Lung (tissue), 16 donors: Measurements from ENCODE around the gene CCDC43. TPM values are rescaled to one million over a fixed set of nuclear protein-coding genes. Genes with fewer than 3 reads are reported as not detected.
A peak's percentile ranks its signal among the peaks of the same experiment; 100 is the strongest.

Experiments
- ATAC-seq: fragments of 200-7000 bp; cut with Tn5 transposase; one replicate; pipeline ENCODE4 v1.9.1; 2020; ENCODE audit warnings: moderate number of reproducible peaks; ENCODE audit not compliant: insufficient read depth, low FRiP score
- DNase-seq, 3 donors: peaks; one replicate each; pipeline ENCODE4 v3.0.0-alpha.2; 2013 to 2017
- H3K27ac ChIP-seq, 2 donors: one replicate each; pipeline ENCODE4 v1.5.1; 2013; ENCODE audit warnings: mild to moderate bottlenecking in 2 of 2, moderate library complexity in 2 of 2, control low read depth in 1 of 2, inconsistent platforms in 1 of 2, low read depth in 1 of 2, low read length in 1 of 2
- H3K27me3 ChIP-seq, 3 donors: one replicate each; pipeline ENCODE4 v1.5.1; 2013; ENCODE audit warnings: low read length in 2 of 3; ENCODE audit not compliant: control insufficient read depth in 3 of 3, insufficient read depth in 3 of 3
- H3K36me3 ChIP-seq, 4 donors: one replicate each; pipeline ENCODE4 v1.5.1; 2013; ENCODE audit warnings: low read length in 4 of 4, mild to moderate bottlenecking in 1 of 4, moderate library complexity in 1 of 4; ENCODE audit not compliant: control insufficient read depth in 4 of 4, insufficient read depth in 4 of 4
- H3K4me1 ChIP-seq, 5 donors: one replicate each; pipeline ENCODE4 v1.5.1; 2013; ENCODE audit warnings: low read length in 5 of 5, mild to moderate bottlenecking in 2 of 5, moderate library complexity in 1 of 5; ENCODE audit not compliant: control insufficient read depth in 5 of 5, insufficient read depth in 5 of 5
- H3K4me3 ChIP-seq: one replicate; pipeline ENCODE4 v1.5.1; 2013; ENCODE audit warnings: mild to moderate bottlenecking, control low read depth, moderate library complexity
- H3K9ac ChIP-seq, 2 donors: one replicate each; pipeline ENCODE4 v1.5.1; 2013; ENCODE audit warnings: low read length in 2 of 2, control low read depth in 1 of 2; ENCODE audit not compliant: insufficient read depth in 1 of 2
- H3K9me3 ChIP-seq, 4 donors: one replicate each; pipeline ENCODE4 v1.5.1; 2013; ENCODE audit warnings: low read length in 3 of 4, mild to moderate bottlenecking in 1 of 4, moderate library complexity in 1 of 4; ENCODE audit not compliant: control insufficient read depth in 4 of 4, insufficient read depth in 3 of 4
- WGBS, 2 donors: extraction: QIAGEN DNeasy Blood & Tissue Kit; methylation state at CpG; one replicate each; pipeline ENCODE4 v1.1.7; 2013; 5-methylcytosine and 5-hydroxymethylcytosine counted together
- long read RNA-seq, 5 donors: transcript quantifications; one replicate each; lab custom pipeline, GENCODE V29; 2026
- polyA plus RNA-seq, 2 donors: library from polyadenylated mRNA; stranded (reverse); fragments of 200-250 nt; gene quantifications; one replicate each; pipeline ENCODE4 v1.2.1, GENCODE V29; 2013
- total RNA-seq, 2 donors: library from RNA; depleted of rRNA in 1 of 2; stranded (reverse); fragments of >200 nt in 1 of 2; gene quantifications; one replicate each; pipeline ENCODE4 v1.2.1, GENCODE V29; 2014 to 2021
- TF ChIP-seq, protein P1 (sequence below): IDR thresholded peaks from 2 replicates; pipeline ENCODE4 v1.5.1; 2012; ENCODE audit warnings: mild to moderate bottlenecking; ENCODE audit errors: control extremely low read depth, extremely low read depth
- donor health status: control.
- donor health status: control.
- donor health status: Bipolar disorder and iron deficiency.
- donor health status: healthy.
- donor health status: DM: yes; HTN: yes; CAD: no.

CCDC43 gene
- total RNA-seq, result 10 to 100 TPM; 20.5 to 21.4 TPM
- polyA plus RNA-seq, result 10 to 100 TPM; 13.5 to 17.0 TPM
- long read RNA-seq, donor 1, transcript CCDC43-201 (5 exons, 2,082 nt), result major isoform, 5 of 6 reads
- long read RNA-seq, donor 1, partial matches to known transcripts, result 0 of 6 reads
- long read RNA-seq, donor 1, other reads (novel, unspliced or antisense), result 0 of 6 reads
- long read RNA-seq, donor 2, partial matches to known transcripts, result 0 of 5 reads
- long read RNA-seq, donor 2, other reads (novel, unspliced or antisense), result 0 of 5 reads
- long read RNA-seq, donor 3, transcript CCDC43-201 (5 exons, 2,082 nt), result major isoform, 7 of 8 reads
- long read RNA-seq, donor 3, partial matches to known transcripts, result 0 of 8 reads
- long read RNA-seq, donor 3, other reads (novel, unspliced or antisense), result 0 of 8 reads
- long read RNA-seq, donor 4, partial matches to known transcripts, result 0 of 4 reads
- long read RNA-seq, donor 4, other reads (novel, unspliced or antisense), result 0 of 4 reads
- long read RNA-seq, donor 5, transcript CCDC43-201 (5 exons, 2,082 nt), result major isoform, 10 of 13 reads
- long read RNA-seq, donor 5, partial matches to known transcripts, result 0 of 13 reads
- long read RNA-seq, donor 5, other reads (novel, unspliced or antisense), result 0 of 13 reads

GRCh38 chr17:44689477-44690217 lies at the start of gene CCDC43:
Gene CCDC43 (minus strand): TSS chr17:44689776. CDS start chr17:44689753, 23 bp downstream.
- Histone ChIP-seq H3K9me3 (no peaks in the 10 kb centered on the region), H3K27me3 (no peaks in the 10 kb centered on the region), H3K4me3 (peak within 1 kb of the TSS; percentile 82), H3K27ac (peak within 1 kb of the TSS; percentile 75 to 88), H3K36me3 (peaks cover 0 to 4% (median 3%) of the 10 kb centered on the region in 4 donors), H3K9ac (peak within 1 kb of the TSS; percentile 82 to 92), H3K4me1 (peaks cover 0 to 14% (median 1%) of the 10 kb centered on the region in 5 donors)
- ATAC-seq (peak; percentile 99), DNase-seq (peak; percentile 94 to 95 (median 94))
- TF ChIP-seq, protein P1, sequence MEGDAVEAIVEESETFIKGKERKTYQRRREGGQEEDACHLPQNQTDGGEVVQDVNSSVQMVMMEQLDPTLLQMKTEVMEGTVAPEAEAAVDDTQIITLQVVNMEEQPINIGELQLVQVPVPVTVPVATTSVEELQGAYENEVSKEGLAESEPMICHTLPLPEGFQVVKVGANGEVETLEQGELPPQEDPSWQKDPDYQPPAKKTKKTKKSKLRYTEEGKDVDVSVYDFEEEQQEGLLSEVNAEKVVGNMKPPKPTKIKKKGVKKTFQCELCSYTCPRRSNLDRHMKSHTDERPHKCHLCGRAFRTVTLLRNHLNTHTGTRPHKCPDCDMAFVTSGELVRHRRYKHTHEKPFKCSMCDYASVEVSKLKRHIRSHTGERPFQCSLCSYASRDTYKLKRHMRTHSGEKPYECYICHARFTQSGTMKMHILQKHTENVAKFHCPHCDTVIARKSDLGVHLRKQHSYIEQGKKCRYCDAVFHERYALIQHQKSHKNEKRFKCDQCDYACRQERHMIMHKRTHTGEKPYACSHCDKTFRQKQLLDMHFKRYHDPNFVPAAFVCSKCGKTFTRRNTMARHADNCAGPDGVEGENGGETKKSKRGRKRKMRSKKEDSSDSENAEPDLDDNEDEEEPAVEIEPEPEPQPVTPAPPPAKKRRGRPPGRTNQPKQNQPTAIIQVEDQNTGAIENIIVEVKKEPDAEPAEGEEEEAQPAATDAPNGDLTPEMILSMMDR, result no peak
- 0 to 1% methylated on average over 50 to 51 of the region's 51 CpGs for WGBS, 2 donors

DNA sequence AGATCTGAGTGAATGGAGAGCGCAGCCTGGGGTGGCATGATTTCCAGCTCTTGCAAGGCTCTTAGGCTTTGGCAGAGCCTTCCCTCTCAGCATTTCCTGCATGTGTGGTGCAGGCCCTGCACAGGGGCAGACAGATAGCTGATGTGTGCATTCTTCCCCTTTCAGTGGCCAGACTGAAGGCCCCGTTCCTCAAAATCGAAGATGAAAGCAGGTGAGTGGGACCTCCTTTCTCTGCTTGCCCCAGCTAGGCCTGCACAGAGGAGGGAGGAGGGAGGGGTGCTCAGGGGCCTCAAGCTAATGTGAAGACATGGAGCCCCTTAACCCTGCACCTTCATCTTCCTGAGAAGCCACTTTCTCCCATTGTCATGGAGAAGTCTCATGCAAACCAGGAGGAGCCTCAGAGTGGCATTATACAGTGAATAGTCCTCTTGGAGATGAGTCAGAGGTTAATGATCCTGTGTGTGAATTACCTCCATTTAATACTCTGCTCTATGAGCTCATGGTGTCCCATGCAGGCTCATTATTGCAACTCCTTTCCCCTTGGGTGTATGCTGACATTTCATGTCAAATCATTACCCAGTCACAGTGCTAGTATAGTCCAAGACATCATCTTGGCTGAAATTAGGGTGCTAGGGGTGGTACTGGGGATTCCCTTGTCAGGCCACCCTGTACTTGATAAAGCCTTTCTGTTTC lies 48.8 kb upstream of the CCDC43 start:
- Histone ChIP-seq H3K9ac (no peak overlapping the region), H3K27ac (no peak overlapping the region), H3K27me3 (no peaks in the 10 kb centered on the region), H3K36me3 (peaks cover 0 to 6% (median 3%) of the 10 kb centered on the region in 4 donors), H3K4me3 (no peak overlapping the region), H3K9me3 (no peaks in the 10 kb centered on the region), H3K4me1 (no peaks in the 10 kb centered on the region)
- TF ChIP-seq, protein P1, result no peak
- DNase-seq, result no peak
- ATAC-seq, result no peak
- WGBS, 2 donors, result 76 to 82% methylated on average over 3 of the region's 3 CpGs

- H3K9me3 ChIP-seq, result no peaks in the 10 kb centered on the region
- 76 to 89% methylated on average over 12 of the region's 12 CpGs for WGBS, 2 donors
- no peak overlapping the region for H3K27ac ChIP-seq
- H3K36me3 ChIP-seq, result peaks cover 0 to 9% (median 4%) of the 10 kb centered on the region in 4 donors
- H3K27me3 ChIP-seq, result no peaks in the 10 kb centered on the region
- H3K9ac ChIP-seq, result no peak overlapping the region
- TF ChIP-seq, protein P1, result no peak
- ATAC-seq (no peak), DNase-seq (no peak)
- H3K4me1 ChIP-seq, result no peaks in the 10 kb centered on the region
- no peak overlapping the region for H3K4me3 ChIP-seq
These were observed 47.1 kb upstream of the CCDC43 start for GRCh38 chr17:44736551-44737240.
